HepG2 (cell line): ENCODE measurements around the gene WTAP. TPM values are rescaled to one million over a fixed set of nuclear protein-coding genes. Genes with fewer than 3 reads are reported as not detected.

Experiments used
- CHCHD3 ChIP-seq: sonication (generic); formaldehyde crosslinking; IDR thresholded peaks from 2 replicates; pipeline ENCODE4 v1.8.0; 2022; ENCODE audit warnings: mild to moderate bottlenecking, missing genetic modification reagents, moderate library complexity
- ESRRA ChIP-seq: sonication (generic); formaldehyde crosslinking; IDR thresholded peaks from 2 replicates; pipeline ENCODE4 v1.5.1; 2020; ENCODE audit warnings: mild to moderate bottlenecking, low read depth, missing genetic modification reagents
- FOXO1 ChIP-seq: sonication (generic); formaldehyde crosslinking; IDR thresholded peaks from 2 replicates; pipeline ENCODE4 v1.4.0; 2020; ENCODE audit warnings: missing genetic modification reagents
- HMG20B ChIP-seq: conservative IDR thresholded peaks from 2 replicates; pipeline ENCODE4 v1.6.1; 2016; ENCODE audit warnings: missing genetic modification reagents, missing compliant biosample characterization
- HNF1A ChIP-seq, 2 experiments: sonication (generic) in 1 of 2; formaldehyde crosslinking in 1 of 2; IDR thresholded peaks; 2 replicates each; pipeline versions ENCODE4 v1.4.0 to v1.6.1; 2016 to 2020; ENCODE audit warnings: borderline replicate concordance in 1 of 2, low read depth in 1 of 2, mild to moderate bottlenecking in 1 of 2, missing genetic modification reagents in 1 of 2
- PITX1 ChIP-seq: sonication (generic); formaldehyde crosslinking; IDR thresholded peaks from 2 replicates; pipeline ENCODE4 v1.5.1; 2020; ENCODE audit warnings: mild to moderate bottlenecking, missing genetic modification reagents
- REPIN1 ChIP-seq: sonication (generic); formaldehyde crosslinking; IDR thresholded peaks from 2 replicates; pipeline ENCODE4 v1.8.0; 2022; ENCODE audit warnings: missing genetic modification reagents, low read depth, mild to moderate bottlenecking, borderline replicate concordance
- SATB2 ChIP-seq: sonication (generic); formaldehyde crosslinking; IDR thresholded peaks from 2 replicates; pipeline ENCODE4 v1.5.0; 2020; ENCODE audit warnings: missing genetic modification reagents
- ZNF431 ChIP-seq: sonication (generic); formaldehyde crosslinking; IDR thresholded peaks from 2 replicates; pipeline ENCODE4 v1.9.0; 2022; ENCODE audit warnings: missing genetic modification reagents, low read depth, mild to moderate bottlenecking, borderline replicate concordance
- ZNF530 ChIP-seq: sonication (generic); formaldehyde crosslinking; IDR thresholded peaks from 2 replicates; pipeline ENCODE4 v1.5.0; 2020; ENCODE audit warnings: low read depth, mild to moderate bottlenecking, missing genetic modification reagents
- ZNF567 ChIP-seq: sonication (generic); formaldehyde crosslinking; IDR thresholded peaks from 2 replicates; pipeline ENCODE4 v1.8.1; 2023; ENCODE audit warnings: mild to moderate bottlenecking, missing genetic modification reagents, borderline replicate concordance
- ZNF629 ChIP-seq: sonication (generic); formaldehyde crosslinking; conservative IDR thresholded peaks from 2 replicates; pipeline ENCODE4 v1.5.0; 2020; ENCODE audit warnings: missing genetic modification reagents
- ZNF687 ChIP-seq: sonication (generic); formaldehyde crosslinking; IDR thresholded peaks from 2 replicates; pipeline ENCODE4 v1.5.1; 2020; ENCODE audit warnings: mild to moderate bottlenecking, missing genetic modification reagents, moderate library complexity
- ZNF709 ChIP-seq: sonication (generic); formaldehyde crosslinking; IDR thresholded peaks from 2 replicates; pipeline ENCODE4 v1.5.0; 2020; ENCODE audit warnings: mild to moderate bottlenecking, missing genetic modification reagents
- polyA plus RNA-seq, 8 experiments: library from polyadenylated mRNA; depleted of rRNA in 3 of 8; stranded (reverse) in 7 of 8; unstranded in 1 of 8; fragments of >200 nt; fragmentation: Illumina TruSeq in 4 of 8; extraction: Trizol in 4 of 8; gene quantifications; 2 replicates each; pipeline versions ENCODE4 v1.2.1 to v1.2.3, GENCODE V29; 2011 to 2016; ENCODE audit warnings: low read depth in 4 of 8, missing spikeins in 1 of 8, mixed read lengths in 1 of 8; ENCODE audit not compliant: insufficient read depth in 1 of 8
- total RNA-seq, 5 experiments: library from RNA; depleted of rRNA; stranded (reverse); fragments of >200 nt; fragmentation: Illumina TruSeq; extraction: Trizol; gene quantifications; 2 replicates each; pipeline ENCODE4 v1.2.3, GENCODE V29; 2016; ENCODE audit warnings: low read depth in 1 of 5
- TF ChIP-seq, protein P1 (sequence below): sonication (generic); formaldehyde crosslinking; conservative IDR thresholded peaks from 2 replicates; pipeline ENCODE4 v1.8.0; 2022; ENCODE audit warnings: low read depth, missing genetic modification reagents
- TF ChIP-seq, protein P2 (sequence below): sonication (generic); formaldehyde crosslinking; IDR thresholded peaks from 2 replicates; pipeline ENCODE4 v1.5.0; 2020; ENCODE audit warnings: missing genetic modification reagents

The WTAP gene
- total and polyA plus RNA-seq, 2 of the 13 experiments (the other 11 are each of a cell fraction or from before 2014, with no cell fraction given) = 31.6 to 167 TPM

DNA sequence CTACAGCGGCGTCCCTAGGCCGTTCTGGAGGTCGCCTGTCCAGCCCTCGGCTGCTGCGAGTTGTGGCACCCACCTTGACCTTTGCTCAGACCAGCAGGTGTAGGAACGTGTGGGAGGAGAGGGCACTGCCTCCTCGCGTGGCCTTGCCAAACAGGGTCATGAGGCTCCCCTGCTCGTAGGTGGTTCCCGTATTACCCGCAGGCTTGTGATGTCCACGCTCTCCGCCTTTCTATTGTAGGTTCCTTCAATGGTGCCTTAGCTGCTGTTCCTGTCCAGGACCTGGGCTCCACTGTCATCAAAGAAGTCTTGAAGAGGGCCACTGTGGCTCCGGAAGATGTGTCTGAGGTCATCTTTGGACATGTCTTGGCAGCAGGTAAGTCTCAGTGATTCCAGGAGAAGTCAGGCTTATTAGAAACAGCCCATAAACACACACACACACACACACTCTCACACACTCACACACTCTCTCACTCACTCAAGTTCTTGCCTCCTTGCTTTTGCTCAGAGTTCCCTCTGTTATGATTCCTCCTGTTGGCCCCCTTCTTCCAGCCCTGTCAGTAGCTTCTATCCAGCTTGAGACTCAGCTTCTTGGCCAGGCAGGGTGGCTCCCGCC is 35.5 kb downstream of the WTAP start (continued):
- TF ChIP-seq HNF1A (IDR thresholded peaks at IDR 0.05; ENCODE audit: low read depth) (no peak), HNF1A (CRISPR knock-in tag; IDR thresholded peaks at IDR 0.05; ENCODE audit: borderline replicate concordance) (no peak; the same call in 1 of the 2 replicates), ZNF567 (CRISPR knock-in tag) (0 out of 2 replicates have a peak, but pooled peaks have one; percentile 13), ZNF629 (CRISPR knock-in tag) (peak; percentile 43), HMG20B (CRISPR knock-in tag) (0 out of 2 replicates have a peak, but pooled peaks have one; percentile 51), PITX1 (CRISPR knock-in tag) (peak; percentile 55; the same call in 1 of the 2 replicates), ZNF530 (peak; percentile 85; the same call in 1 of the 2 replicates), CHCHD3 (peak; percentile 67; the same call in 1 of the 2 replicates), FOXO1 (peak; percentile 74), ZNF431 (peak; percentile 96), REPIN1 (CRISPR knock-in tag) (peak; percentile 27; the same call in 1 of the 2 replicates), ZNF687 (CRISPR knock-in tag) (no peak; the same call in none of the 2 replicates), ZNF709 (peak; percentile 72; the same call in 1 of the 2 replicates), ESRRA (CRISPR knock-in tag) (peak; percentile 97), SATB2 (CRISPR knock-in tag) (peak; percentile 79; the same call in 1 of the 2 replicates)
- TF ChIP-seq, protein P1, sequence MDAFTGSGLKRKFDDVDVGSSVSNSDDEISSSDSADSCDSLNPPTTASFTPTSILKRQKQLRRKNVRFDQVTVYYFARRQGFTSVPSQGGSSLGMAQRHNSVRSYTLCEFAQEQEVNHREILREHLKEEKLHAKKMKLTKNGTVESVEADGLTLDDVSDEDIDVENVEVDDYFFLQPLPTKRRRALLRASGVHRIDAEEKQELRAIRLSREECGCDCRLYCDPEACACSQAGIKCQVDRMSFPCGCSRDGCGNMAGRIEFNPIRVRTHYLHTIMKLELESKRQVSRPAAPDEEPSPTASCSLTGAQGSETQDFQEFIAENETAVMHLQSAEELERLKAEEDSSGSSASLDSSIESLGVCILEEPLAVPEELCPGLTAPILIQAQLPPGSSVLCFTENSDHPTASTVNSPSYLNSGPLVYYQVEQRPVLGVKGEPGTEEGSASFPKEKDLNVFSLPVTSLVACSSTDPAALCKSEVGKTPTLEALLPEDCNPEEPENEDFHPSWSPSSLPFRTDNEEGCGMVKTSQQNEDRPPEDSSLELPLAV (CRISPR knock-in tag) = no peak
- TF ChIP-seq, protein P2, sequence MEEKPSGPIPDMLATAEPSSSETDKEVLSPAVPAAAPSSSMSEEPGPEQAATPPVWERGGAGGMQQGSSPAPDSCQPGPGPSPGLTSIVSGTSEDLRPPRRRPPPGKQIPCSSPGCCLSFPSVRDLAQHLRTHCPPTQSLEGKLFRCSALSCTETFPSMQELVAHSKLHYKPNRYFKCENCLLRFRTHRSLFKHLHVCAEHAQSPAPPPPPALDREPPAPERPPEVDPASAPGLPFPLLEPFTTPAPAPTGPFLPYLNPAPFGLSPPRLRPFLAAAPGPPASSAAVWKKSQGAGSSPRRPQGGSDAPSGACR = peak; percentile 80
